Stomach smooth muscle (tissue), 2 donors: Measurements from ENCODE around the gene NUBP2.

Source experiments
- H3K27ac ChIP-seq: one replicate; pipeline ENCODE4 v1.7.0; 2013; ENCODE audit warnings: mild to moderate bottlenecking, low read length, inconsistent platforms
- H3K27me3 ChIP-seq, 2 donors: one replicate each; pipeline ENCODE4 v1.7.0; 2013; ENCODE audit warnings: low read length in 2 of 2; ENCODE audit not compliant: insufficient read depth in 2 of 2, control insufficient read depth in 1 of 2
- H3K36me3 ChIP-seq, 2 donors: one replicate each; pipeline ENCODE4 v1.7.0; 2013; ENCODE audit warnings: low read length in 2 of 2; ENCODE audit not compliant: control insufficient read depth in 2 of 2, insufficient read depth in 2 of 2
- H3K4me1 ChIP-seq: one replicate; pipeline ENCODE4 v1.7.0; 2013; ENCODE audit warnings: low read length; ENCODE audit not compliant: control insufficient read depth, insufficient read depth
- H3K4me3 ChIP-seq, 2 donors: one replicate each; pipeline ENCODE4 v1.7.0; 2013; ENCODE audit warnings: low read length in 2 of 2
- H3K9ac ChIP-seq, 2 donors: one replicate each; pipeline ENCODE4 v1.7.0; 2013; ENCODE audit warnings: low read length in 2 of 2, mild to moderate bottlenecking in 1 of 2
- H3K9me3 ChIP-seq, 2 donors: one replicate each; pipeline ENCODE4 v1.7.0; 2013; ENCODE audit warnings: low read length in 2 of 2; ENCODE audit not compliant: control insufficient read depth in 2 of 2
- donor health status: healthy.
- donor health status: Pancreatic carcinoma.

The NUBP2 gene

GRCh38 chr16:1782408-1783264, at the start of gene NUBP2, which contains the start of gene SPSB3:
NUBP2 (plus strand) TSS chr16:1782960; CDS start chr16:1783021, 61 bp downstream.
SPSB3 (minus strand) TSS chr16:1782571; CDS start chr16:1781483, 1,088 bp downstream.
- H3K4me3 ChIP-seq: peak within 1 kb of the TSS; percentile 86 to 94
- peaks cover 39% of the 10 kb centered on the region for H3K4me1 ChIP-seq
- H3K27me3 ChIP-seq: no peaks in the 10 kb centered on the region
- H3K27ac ChIP-seq: peak within 1 kb of the TSS; percentile 73
- H3K9me3 ChIP-seq: no peaks in the 10 kb centered on the region
- peaks cover 6 to 25% of the 10 kb centered on the region in 2 donors for H3K36me3 ChIP-seq
- peak within 1 kb of the TSS; percentile 76 to 91 for H3K9ac ChIP-seq

- Histone ChIP-seq H3K36me3 (peaks cover 21 to 31% of the 10 kb centered on the region in 2 donors), H3K9me3 (no peaks in the 10 kb centered on the region), H3K4me3 (no peak overlapping the region), H3K4me1 (no peaks in the 10 kb centered on the region), H3K27ac (no peak overlapping the region), H3K27me3 (no peaks in the 10 kb centered on the region), H3K9ac (no peak overlapping the region)
These were observed 48.6 kb upstream of the NUBP2 start for GRCh38 chr16:1734123-1734522.

GRCh38 chr16:1734816-1735215, 47.9 kb upstream of the NUBP2 start:
- Histone ChIP-seq H3K9me3 (no peaks in the 10 kb centered on the region), H3K9ac (no peak overlapping the region)

GRCh38 chr16:1740234-1740633, 42.5 kb upstream of the NUBP2 start:
- Histone ChIP-seq H3K9me3 (no peaks in the 10 kb centered on the region), H3K4me3 (no peak overlapping the region), H3K36me3 (peaks cover 10 to 30% of the 10 kb centered on the region in 2 donors), H3K4me1 (no peaks in the 10 kb centered on the region), H3K27me3 (no peaks in the 10 kb centered on the region), H3K27ac (no peak overlapping the region), H3K9ac (no peak overlapping the region)

More at GRCh38 chr16:1734816-1735215, 47.9 kb upstream of the NUBP2 start:
- H3K4me3 ChIP-seq: no peak overlapping the region
- H3K27ac ChIP-seq: no peak overlapping the region
- no peaks in the 10 kb centered on the region for H3K27me3 ChIP-seq
- no peaks in the 10 kb centered on the region for H3K4me1 ChIP-seq
- H3K36me3 ChIP-seq: peaks cover 21 to 30% of the 10 kb centered on the region in 2 donors

- no peak overlapping the region for H3K9ac ChIP-seq
- no peaks in the 10 kb centered on the region for H3K27me3 ChIP-seq
- no peak overlapping the region for H3K27ac ChIP-seq
- H3K36me3 ChIP-seq: peaks cover 14 to 32% of the 10 kb centered on the region in 2 donors
- H3K9me3 ChIP-seq: no peaks in the 10 kb centered on the region
- H3K4me3 ChIP-seq: no peak overlapping the region
- H3K4me1 ChIP-seq: no peaks in the 10 kb centered on the region
These were observed 41.8 kb upstream of the NUBP2 start for GRCh38 chr16:1740781-1741490.

GRCh38 chr16:1741553-1742165, 41.1 kb upstream of the NUBP2 start:
- Histone ChIP-seq H3K27ac (no peak overlapping the region), H3K4me1 (no peaks in the 10 kb centered on the region), H3K36me3 (peaks cover 14 to 32% of the 10 kb centered on the region in 2 donors)

GRCh38 chr16:1743376-1744337, 39.1 kb upstream of the NUBP2 start:
- no peaks in the 10 kb centered on the region for H3K27me3 ChIP-seq
- H3K36me3 ChIP-seq: peaks cover 27 to 48% of the 10 kb centered on the region in 2 donors
- H3K9ac ChIP-seq: no peak overlapping the region
- H3K9me3 ChIP-seq: no peaks in the 10 kb centered on the region
- H3K4me3 ChIP-seq: no peak overlapping the region
- H3K4me1 ChIP-seq: no peaks in the 10 kb centered on the region
- no peak overlapping the region for H3K27ac ChIP-seq

More at GRCh38 chr16:1741553-1742165, 41.1 kb upstream of the NUBP2 start:
- H3K9ac ChIP-seq: no peak overlapping the region
- H3K9me3 ChIP-seq: no peaks in the 10 kb centered on the region
- H3K4me3 ChIP-seq: no peak overlapping the region
- no peaks in the 10 kb centered on the region for H3K27me3 ChIP-seq

GRCh38 chr16:1744338-1744840, 38.4 kb upstream of the NUBP2 start:
- no peak overlapping the region for H3K27ac ChIP-seq
- H3K4me3 ChIP-seq: no peak overlapping the region
- no peaks in the 10 kb centered on the region for H3K27me3 ChIP-seq
- no peak overlapping the region for H3K9ac ChIP-seq
- peaks cover 34 to 56% of the 10 kb centered on the region in 2 donors for H3K36me3 ChIP-seq
- no peaks in the 10 kb centered on the region for H3K4me1 ChIP-seq
- H3K9me3 ChIP-seq: no peaks in the 10 kb centered on the region

GRCh38 chr16:1745181-1745899, 37.4 kb upstream of the NUBP2 start:
- no peak overlapping the region for H3K9ac ChIP-seq
- no peaks in the 10 kb centered on the region for H3K27me3 ChIP-seq
- no peak overlapping the region for H3K27ac ChIP-seq
- no peaks in the 10 kb centered on the region for H3K9me3 ChIP-seq
- H3K4me3 ChIP-seq: no peak overlapping the region
- H3K4me1 ChIP-seq: no peaks in the 10 kb centered on the region
- peaks cover 38 to 58% of the 10 kb centered on the region in 2 donors for H3K36me3 ChIP-seq
